ENCODE results near the gene ZNF236.
"Not testable (repeated sequence)": the region's sequence is repeated elsewhere in the genome, so short reads cannot be mapped to it uniquely, and the experiment has no call there.

The ZNF236 gene

GRCh38 chr18:76977684-76978232, 155.4 kb downstream of the ZNF236 start:
- no peak for DNase-seq

GRCh38 chr18:76978616-76979015, 156.3 kb downstream of the ZNF236 start:
- DNase-seq: no peak

- no peak for DNase-seq
Observed at GRCh38 chr18:76979111-76979751, 156.9 kb downstream of the ZNF236 start.

GRCh38 chr18:76979906-76980305, 157.5 kb downstream of the ZNF236 start:
- no peak for DNase-seq

- DNase-seq: no peak
Observed at GRCh38 chr18:76980663-76981395, 158.5 kb downstream of the ZNF236 start.

- no peak for DNase-seq
Observed at GRCh38 chr18:76981396-76981968, 159.1 kb downstream of the ZNF236 start.

- DNase-seq: no peak
Observed at GRCh38 chr18:76982038-76982437, 159.7 kb downstream of the ZNF236 start.

- peak; percentile 57 for DNase-seq
Observed at GRCh38 chr18:76982841-76983583, 160.7 kb downstream of the ZNF236 start.

- DNase-seq: no peak
Observed at GRCh38 chr18:76983613-76984051, 161.3 kb downstream of the ZNF236 start.

- DNase-seq: no peak
Observed at GRCh38 chr18:76984193-76985155, 162.1 kb downstream of the ZNF236 start.

GRCh38 chr18:76985156-76985950, 163.0 kb downstream of the ZNF236 start:
- no peak for DNase-seq

- no peak for DNase-seq
Observed at GRCh38 chr18:76985951-76986236, 163.5 kb downstream of the ZNF236 start.

GRCh38 chr18:76986406-76986805, 164.0 kb downstream of the ZNF236 start:
- DNase-seq: no peak

GRCh38 chr18:76988031-76988826, 165.9 kb downstream of the ZNF236 start:
- no peak for DNase-seq

GRCh38 chr18:76988827-76989646, 166.7 kb downstream of the ZNF236 start:
- no peak for DNase-seq

GRCh38 chr18:76989647-76990190, 167.4 kb downstream of the ZNF236 start:
- DNase-seq: no peak

GRCh38 chr18:76990343-76991020, 168.1 kb downstream of the ZNF236 start:
- not testable (repeated sequence) for DNase-seq

GRCh38 chr18:76991021-76991688, 168.8 kb downstream of the ZNF236 start:
- no peak for DNase-seq

All from NCI-H748 treated with DMSO at 0.1 percent for 48 hours (cell line).